Prostate gland (tissue), 2 donors: ENCODE measurements around the gene SLC31A1. TPM values are rescaled to one million over a fixed set of nuclear protein-coding genes. Genes with fewer than 3 reads are reported as not detected.

ENCODE experiments used
- DNase-seq: peaks from one replicate; pipeline ENCODE4 v3.0.0-alpha.2; 2019; ENCODE audit warnings: low spot score
- H3K27ac ChIP-seq, 2 donors: fragments of 200-600 bp; sonication (generic); 2 replicates each; pipeline ENCODE4 v1.5.1; 2017 to 2019
- H3K27me3 ChIP-seq: fragments of 200-600 bp; sonication (generic); replicated peaks from 2 replicates; pipeline ENCODE4 v1.5.1; 2019; ENCODE audit not compliant: insufficient read depth
- H3K36me3 ChIP-seq, 2 donors: fragments of 200-600 bp; sonication (generic); 1 replicate in 1 of 2; 2 replicates in 1 of 2; pipeline versions ENCODE4 v1.5.1 to v1.8.1; 2017 to 2019
- H3K4me1 ChIP-seq: fragments of 200-600 bp; sonication (generic); replicated peaks from 2 replicates; pipeline ENCODE4 v1.5.1; 2019
- H3K4me3 ChIP-seq, 2 donors: fragments of 200-600 bp; sonication (generic); 2 replicates each; pipeline ENCODE4 v1.5.1; 2017 to 2019
- H3K9me3 ChIP-seq: fragments of 200-600 bp; sonication (generic); 2 replicates; pipeline ENCODE4 v1.5.1; 2017
- CTCF ChIP-seq, 4 experiments: fragments of 200-600 bp in 2 of 4; fragments of 450-650 bp in 2 of 4; sonication (generic) in 2 of 4; IDR thresholded peaks; 1 replicate in 3 of 4; 2 replicates in 1 of 4; pipeline ENCODE4 v1.5.1; 2016 to 2019; ENCODE audit warnings: antibody characterized with exemption in 4 of 4, mild to moderate bottlenecking in 2 of 4, moderate library complexity in 2 of 4
- POLR2A ChIP-seq: fragments of 450-650 bp; IDR thresholded peaks from one replicate; pipeline ENCODE4 v1.6.1; 2016; ENCODE audit warnings: antibody characterized with exemption, mild to moderate bottlenecking
- POLR2AphosphoS5 ChIP-seq: sonication (generic); formaldehyde crosslinking; IDR thresholded peaks from one replicate; pipeline ENCODE4 v1.6.1; 2017; ENCODE audit warnings: antibody characterized with exemption
- WGBS: methylation state at CpG from one replicate; pipeline ENCODE4 v1.1.5; 2018; 5-methylcytosine and 5-hydroxymethylcytosine counted together
- intact Hi-C: fragments of 100-400 bp; cut with DNase I; formaldehyde crosslinking; loops from one replicate; pipeline ENCODE4 v1.14.2; 2022
- total RNA-seq, 2 donors: library from RNA; depleted of rRNA; stranded (reverse); fragments of >200 nt; gene quantifications; one replicate each; pipeline ENCODE4 v1.1.0, GENCODE V29; 2016

The SLC31A1 gene
- total RNA-seq, 2 donors from 2014 or later, result 22.8 to 68.5 TPM

- TF ChIP-seq POLR2AphosphoS5, result no peak
- TF ChIP-seq CTCF (IDR thresholded peaks at IDR 0.05), result no peak
- peaks cover 3% of the 10 kb centered on the region for H3K4me1 ChIP-seq
- no peak overlapping the region for H3K4me3 ChIP-seq
- no peaks in the 10 kb centered on the region for H3K9me3 ChIP-seq
- H3K27me3 ChIP-seq, result no peaks in the 10 kb centered on the region
- no peak overlapping the region for H3K27ac ChIP-seq
- no peak for DNase-seq
- no peaks in the 10 kb centered on the region for H3K36me3 ChIP-seq
- intact Hi-C loops, result no loop called here
- WGBS, result 77% methylated on average over 3 of the region's 3 CpGs
Observed at GRCh38 chr9:113219186-113219936, 2.0 kb upstream of the SLC31A1 start.

DNA sequence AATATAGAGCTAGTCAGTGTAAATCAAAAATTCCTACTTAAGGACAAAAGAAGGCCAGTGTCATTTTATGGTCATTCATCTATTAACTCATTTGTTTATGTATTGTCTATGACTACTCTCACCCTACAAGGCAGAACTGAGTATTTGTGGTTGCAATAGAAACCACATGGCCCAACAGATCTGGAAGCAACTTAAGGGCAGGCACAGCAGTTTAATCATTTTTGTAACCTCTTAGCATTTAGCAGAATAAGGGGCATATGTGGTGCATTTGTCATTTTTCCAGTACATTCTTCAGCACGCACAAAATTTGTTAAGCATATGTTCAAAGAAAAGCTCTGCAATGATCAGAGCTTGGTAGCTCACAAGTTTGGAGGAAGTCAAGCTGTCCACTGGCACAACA, 1.4 kb upstream of the SLC31A1 start:
- Histone ChIP-seq H3K27ac (no peak overlapping the region), H3K27me3 (no peaks in the 10 kb centered on the region), H3K4me3 (peak overlapping the region in 1 of 2 donors; percentile 79), H3K9me3 (no peaks in the 10 kb centered on the region), H3K4me1 (peaks cover 3% of the 10 kb centered on the region), H3K36me3 (no peaks in the 10 kb centered on the region)
- intact Hi-C loops, result loop anchor here (5.0 kb wide), 1 partner anchor 52 kb away; no protein-coding TSS in a partner anchor
- no peak for DNase-seq
- WGBS, result 19% methylated on average over 1 of the region's 1 CpG
- TF ChIP-seq CTCF (IDR thresholded peaks at IDR 0.05) (no peak), POLR2AphosphoS5 (no peak), POLR2A (no peak)

DNA sequence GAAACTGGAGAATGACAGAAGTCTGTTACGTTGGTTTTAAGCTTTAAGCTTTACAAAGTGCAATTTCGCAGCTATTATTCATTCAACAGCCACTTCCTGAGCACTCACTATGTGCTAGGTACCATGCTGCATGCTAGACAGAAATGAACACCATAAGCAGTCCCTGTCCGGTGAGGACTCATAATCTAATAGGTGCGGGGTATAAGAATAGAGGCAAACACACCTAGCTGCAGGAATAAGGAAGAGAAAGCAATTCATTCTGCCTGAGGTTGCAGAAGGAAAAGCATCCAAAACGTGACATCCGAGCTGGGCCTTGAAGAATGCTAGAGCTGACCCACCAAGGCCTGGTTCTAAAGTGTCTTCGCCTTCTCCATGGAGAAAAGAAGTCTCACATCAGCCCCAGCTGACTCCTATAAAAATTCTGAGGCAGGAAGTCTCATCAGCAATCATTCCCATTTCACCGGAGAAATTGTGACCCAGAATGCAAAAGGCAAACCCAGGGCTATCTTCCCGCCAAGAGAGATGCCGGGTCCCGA, 809 bp upstream of the SLC31A1 start:
- H3K4me3 ChIP-seq, result peak overlapping the region; percentile 60 to 79
- no peaks in the 10 kb centered on the region for H3K36me3 ChIP-seq
- H3K27ac ChIP-seq, result peak overlapping the region; percentile 78 to 84
- TF ChIP-seq POLR2AphosphoS5 (no peak), POLR2A (no peak), CTCF (IDR thresholded peaks at IDR 0.05) (no peak)
- WGBS, result 10% methylated on average over 11 of the region's 11 CpGs
- intact Hi-C loops, result loop anchor here (5.0 kb wide), 1 partner anchor 52 kb away; no protein-coding TSS in a partner anchor
- no peak for DNase-seq
- H3K4me1 ChIP-seq, result peaks cover 3% of the 10 kb centered on the region
- H3K27me3 ChIP-seq, result no peaks in the 10 kb centered on the region
- H3K9me3 ChIP-seq, result no peaks in the 10 kb centered on the region

GRCh38 chr9:113221800-113222481, 597 bp downstream of the SLC31A1 start:
- no peaks in the 10 kb centered on the region for H3K36me3 ChIP-seq
- intact Hi-C loops, result loop anchor here (5.0 kb wide), 1 partner anchor 50 kb away; no protein-coding TSS in a partner anchor
- peak overlapping the region; percentile 78 to 84 for H3K27ac ChIP-seq
- H3K4me1 ChIP-seq, result peaks cover 3% of the 10 kb centered on the region
- 12% methylated on average over 20 of the region's 20 CpGs for WGBS
- H3K27me3 ChIP-seq, result no peaks in the 10 kb centered on the region
- no peaks in the 10 kb centered on the region for H3K9me3 ChIP-seq
- peak overlapping the region; percentile 60 to 79 for H3K4me3 ChIP-seq
- no peak for DNase-seq
- TF ChIP-seq POLR2A, result no peak
- TF ChIP-seq CTCF (IDR thresholded peaks at IDR 0.05), result no peak
- TF ChIP-seq POLR2AphosphoS5, result no peak
